Fibroblast of mammary gland (primary cell): ENCODE data around the gene LRRC75A.

Experiments used
- DNase-seq: peaks from one replicate; pipeline ENCODE4 v3.0.0-alpha.2; 2010; ENCODE audit warnings: low read depth
- H3K4me3 ChIP-seq: 2 replicates; pipeline ENCODE4 v1.5.1; 2011; ENCODE audit warnings: low read depth, mild to moderate bottlenecking, low read length, moderate library complexity; ENCODE audit not compliant: control insufficient read depth
- TF ChIP-seq, protein P1 (sequence below): conservative IDR thresholded peaks from 2 replicates; pipeline ENCODE4 v1.5.1; 2011; ENCODE audit warnings: low read depth, low read length, inconsistent platforms; ENCODE audit not compliant: control insufficient read depth, insufficient read depth

Gene LRRC75A

DNA sequence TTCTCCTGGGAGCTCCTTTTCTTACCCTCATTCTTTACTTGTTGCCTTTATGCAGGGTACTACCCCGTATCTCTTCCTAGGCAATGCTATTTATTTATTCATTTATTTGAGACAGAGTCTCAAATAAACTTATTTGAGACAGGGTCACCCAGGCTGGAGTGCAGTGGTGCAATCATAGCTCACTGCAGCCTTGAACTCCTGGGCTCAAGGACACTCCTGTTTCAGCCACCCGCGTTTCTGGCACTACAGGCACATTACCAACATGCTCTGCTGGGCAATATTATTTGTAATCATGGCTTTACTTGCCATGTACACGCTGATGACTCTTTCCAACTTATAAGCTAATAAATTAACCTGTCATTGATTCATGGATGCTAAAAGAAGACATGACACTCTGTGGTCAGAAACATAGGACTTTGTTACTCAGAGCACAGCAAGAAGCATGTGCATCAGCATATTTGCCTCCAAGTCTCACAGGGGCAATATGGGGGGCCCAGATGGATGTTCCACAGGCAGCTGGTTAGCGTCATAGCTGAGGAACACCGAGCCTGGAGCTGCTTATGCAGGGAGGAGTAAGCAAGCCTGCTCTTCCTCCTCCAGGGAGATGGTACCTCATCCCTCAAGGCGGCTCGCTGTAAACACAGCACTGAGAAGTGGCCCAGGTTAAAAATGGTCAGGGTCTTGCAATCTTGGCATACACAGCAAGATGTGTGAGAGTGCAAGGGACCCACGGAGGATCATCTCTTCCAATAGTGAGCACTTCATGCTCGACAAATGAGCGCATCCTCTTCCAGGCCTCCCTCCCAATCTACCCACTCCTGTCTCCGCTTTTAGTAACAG, 4.2 kb upstream of the LRRC75A start:
- DNase-seq: no peak
- no peak overlapping the region for H3K4me3 ChIP-seq
- TF ChIP-seq, protein P1, sequence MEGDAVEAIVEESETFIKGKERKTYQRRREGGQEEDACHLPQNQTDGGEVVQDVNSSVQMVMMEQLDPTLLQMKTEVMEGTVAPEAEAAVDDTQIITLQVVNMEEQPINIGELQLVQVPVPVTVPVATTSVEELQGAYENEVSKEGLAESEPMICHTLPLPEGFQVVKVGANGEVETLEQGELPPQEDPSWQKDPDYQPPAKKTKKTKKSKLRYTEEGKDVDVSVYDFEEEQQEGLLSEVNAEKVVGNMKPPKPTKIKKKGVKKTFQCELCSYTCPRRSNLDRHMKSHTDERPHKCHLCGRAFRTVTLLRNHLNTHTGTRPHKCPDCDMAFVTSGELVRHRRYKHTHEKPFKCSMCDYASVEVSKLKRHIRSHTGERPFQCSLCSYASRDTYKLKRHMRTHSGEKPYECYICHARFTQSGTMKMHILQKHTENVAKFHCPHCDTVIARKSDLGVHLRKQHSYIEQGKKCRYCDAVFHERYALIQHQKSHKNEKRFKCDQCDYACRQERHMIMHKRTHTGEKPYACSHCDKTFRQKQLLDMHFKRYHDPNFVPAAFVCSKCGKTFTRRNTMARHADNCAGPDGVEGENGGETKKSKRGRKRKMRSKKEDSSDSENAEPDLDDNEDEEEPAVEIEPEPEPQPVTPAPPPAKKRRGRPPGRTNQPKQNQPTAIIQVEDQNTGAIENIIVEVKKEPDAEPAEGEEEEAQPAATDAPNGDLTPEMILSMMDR: no peak

DNA sequence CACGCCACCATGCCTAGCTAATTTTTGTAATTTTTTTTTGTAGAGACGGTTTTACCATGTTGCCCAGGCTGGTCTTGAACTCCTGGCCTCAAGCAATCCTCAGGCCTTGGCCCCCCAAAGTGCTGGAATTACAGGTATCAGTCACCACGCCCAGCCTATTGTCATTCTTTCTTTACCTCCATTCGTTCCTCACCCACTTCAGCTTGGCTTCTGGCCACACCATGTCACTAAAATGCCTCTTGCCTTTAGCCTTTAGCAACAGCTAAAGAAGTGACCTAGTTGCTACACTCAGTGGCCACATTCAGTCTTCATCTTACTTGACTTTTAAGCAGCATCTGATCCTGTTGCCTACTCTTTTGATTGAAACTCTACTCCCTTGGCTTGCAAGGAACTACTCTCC, 3.6 kb upstream of the LRRC75A start:
- no peak for DNase-seq
- TF ChIP-seq, protein P1: no peak
- no peak overlapping the region for H3K4me3 ChIP-seq

DNA sequence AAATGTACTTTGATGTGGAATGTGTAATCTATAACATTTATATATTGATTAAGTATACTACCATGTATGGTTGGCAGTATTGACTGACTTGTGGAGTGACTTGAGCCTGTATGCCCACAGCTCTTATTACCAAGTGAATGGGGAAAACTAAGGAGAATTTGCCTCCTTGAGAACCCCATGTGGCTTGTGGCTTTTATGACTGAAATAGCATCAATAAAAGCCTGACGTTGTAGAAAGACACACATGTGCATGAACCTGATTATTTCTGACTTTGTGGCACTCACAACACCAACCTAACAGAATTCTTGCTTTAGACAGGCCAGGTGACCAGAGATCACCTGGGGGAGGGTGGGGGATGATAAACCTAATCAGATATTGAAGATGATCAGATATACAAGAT, 2.1 kb upstream of the LRRC75A start:
- no peak for DNase-seq
- H3K4me3 ChIP-seq: no peak overlapping the region
- TF ChIP-seq, protein P1: no peak

DNA sequence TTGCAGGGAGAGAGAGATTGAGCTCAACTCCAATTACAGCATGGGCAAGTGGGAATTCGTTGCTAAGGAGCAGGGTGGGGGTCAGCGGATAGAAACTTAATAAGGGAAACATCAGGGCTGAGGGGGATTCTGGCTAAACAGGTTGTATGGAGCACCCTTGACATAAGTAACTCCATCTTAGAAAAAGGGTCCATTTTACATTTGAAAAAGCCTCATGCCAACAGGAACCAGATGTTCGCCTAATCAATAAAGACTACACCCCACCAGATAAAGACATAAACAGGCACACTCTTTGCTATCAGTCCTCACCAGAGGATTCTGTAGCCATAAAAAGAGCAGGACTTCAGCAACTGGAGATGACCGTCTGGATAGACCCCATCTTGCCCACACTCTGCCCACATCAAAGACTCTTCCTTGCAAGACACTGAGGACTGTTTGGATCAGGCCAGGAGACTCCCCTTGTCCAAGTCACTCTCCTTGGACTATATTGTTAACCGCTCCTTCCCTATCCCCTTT, 1.6 kb upstream of the LRRC75A start:
- no peak for DNase-seq
- TF ChIP-seq, protein P1: no peak
- no peak overlapping the region for H3K4me3 ChIP-seq

DNA sequence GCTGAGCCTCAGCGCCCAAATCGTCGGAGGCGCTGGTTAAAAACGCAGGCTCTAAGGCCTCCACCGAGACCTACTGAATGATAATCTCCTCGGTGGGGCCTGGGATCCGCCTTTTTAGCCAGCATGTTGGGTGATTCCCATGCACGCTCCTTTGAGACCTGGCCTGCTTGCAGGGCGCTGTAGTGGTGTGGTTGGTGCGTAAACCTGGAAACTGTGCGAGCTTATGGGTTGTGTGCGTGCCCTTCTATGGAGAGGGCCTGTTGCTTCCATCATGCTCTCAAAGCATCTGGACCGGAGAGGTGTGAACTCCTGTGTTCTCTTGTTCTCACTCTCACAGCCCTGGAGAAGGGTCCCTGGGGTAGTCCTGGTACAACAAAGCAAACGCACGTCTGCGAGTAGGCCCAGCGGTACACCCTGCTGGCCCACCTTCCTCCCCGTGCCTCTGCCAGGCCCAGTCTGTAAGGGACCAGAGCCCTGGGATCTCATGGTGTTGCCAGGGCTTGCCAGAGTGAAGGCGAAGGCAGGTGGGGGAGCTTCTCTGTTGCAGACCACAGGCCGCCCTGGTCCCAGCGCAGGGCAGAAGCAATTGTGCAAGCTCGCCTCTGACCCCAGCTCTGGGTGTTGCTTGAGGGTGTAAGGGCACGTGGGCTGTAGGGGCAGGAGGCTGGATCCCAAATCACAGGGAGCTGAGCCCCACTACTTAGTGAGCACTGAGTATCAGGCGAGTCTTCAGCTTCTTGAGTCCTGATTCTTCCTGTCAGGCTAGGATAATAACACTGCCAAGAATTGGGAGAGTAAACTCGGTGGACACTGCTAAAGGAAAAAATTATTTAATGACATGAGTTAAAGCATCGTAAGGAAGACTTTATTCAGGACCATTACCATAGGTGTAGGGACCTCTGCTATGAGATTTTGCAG, 879 bp upstream of the LRRC75A start:
- TF ChIP-seq, protein P1: no peak
- H3K4me3 ChIP-seq: no peak overlapping the region
- DNase-seq: no peak

DNA sequence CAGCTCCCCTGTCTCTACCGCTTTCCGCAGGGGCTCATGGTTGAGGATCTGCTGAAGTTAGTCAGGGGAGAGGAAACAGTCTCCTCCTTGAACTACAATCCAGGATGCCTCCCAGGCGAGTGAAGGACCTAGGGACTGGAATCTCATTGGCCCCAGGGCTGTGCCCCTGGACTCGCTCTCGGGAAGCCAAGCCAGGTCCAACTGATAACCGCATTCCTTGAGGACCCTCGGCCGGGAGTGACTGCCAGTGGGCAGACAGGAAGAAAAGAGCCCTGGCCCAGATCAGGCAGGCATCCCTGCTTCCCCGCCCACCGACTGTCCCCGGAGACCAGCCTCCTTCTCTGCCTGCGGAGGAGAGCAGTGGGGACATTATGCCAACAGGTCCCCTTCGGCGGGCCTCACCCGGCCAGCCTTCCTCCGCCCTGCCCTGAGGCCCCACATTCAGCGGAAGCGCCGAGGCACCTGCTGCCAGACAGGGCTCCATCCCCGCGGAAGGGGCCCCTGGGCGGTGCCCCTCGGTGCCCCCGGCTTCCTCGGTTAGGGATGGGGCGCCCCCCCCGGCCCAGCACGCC, 776 bp downstream of the LRRC75A start:
- TF ChIP-seq, protein P1: no peak
- peak overlapping the region; percentile 10 for H3K4me3 ChIP-seq
- no peak for DNase-seq
